SU-DHL-6 (cell line): ENCODE data around the gene PTRHD1.

Source experiments
- H2AFZ ChIP-seq: fragments of 200-600 bp; sonication (generic); 2 replicates; pipeline ENCODE4 v1.6.1; 2014; ENCODE audit warnings: low read depth, mild to moderate bottlenecking, moderate library complexity, mixed read lengths, antibody characterized with exemption, low read length; ENCODE audit not compliant: severe bottlenecking
- H3F3A ChIP-seq: fragments of 200-600 bp; shearing (Covaris generic); 2 replicates; pipeline ENCODE4 v1.6.0; 2016; ENCODE audit warnings: antibody characterized with exemption, mild to moderate bottlenecking; ENCODE audit not compliant: insufficient read depth
- H3K27ac ChIP-seq: fragments of 200-600 bp; sonication (generic); 2 replicates; pipeline ENCODE4 v1.5.1; 2016; ENCODE audit warnings: low read depth, mild to moderate bottlenecking, low read length, moderate library complexity, mixed read lengths
- H3K27me3 ChIP-seq: fragments of 200-600 bp; sonication (generic), shearing (Covaris generic); 2 replicates; pipeline ENCODE4 v1.6.0; 2014; ENCODE audit warnings: mild to moderate bottlenecking, low read length
- H3K36me3 ChIP-seq: fragments of 200-600 bp; sonication (generic); 2 replicates; pipeline ENCODE4 v1.6.1; 2014; ENCODE audit warnings: mild to moderate bottlenecking, low read length, mixed read lengths
- H3K4me2 ChIP-seq: fragments of 300-600, 200-600 bp; shearing (Covaris generic), sonication (generic); 2 replicates; pipeline ENCODE4 v1.6.0; 2014; ENCODE audit warnings: low read length, low read depth, mild to moderate bottlenecking; ENCODE audit not compliant: poor library complexity, severe bottlenecking
- H3K4me3 ChIP-seq: fragments of 200-600 bp; sonication (generic); 2 replicates; pipeline ENCODE4 v1.5.1; 2014; ENCODE audit warnings: antibody characterized with exemption, low read length, mild to moderate bottlenecking, mixed read lengths; ENCODE audit not compliant: insufficient read depth, poor library complexity, severe bottlenecking
- H3K79me2 ChIP-seq: fragments of 200-600 bp; sonication (generic); 2 replicates; pipeline ENCODE4 v1.6.1; 2014; ENCODE audit warnings: mild to moderate bottlenecking, low read length, moderate library complexity; ENCODE audit not compliant: insufficient read depth
- H3K9ac ChIP-seq: fragments of 200-600 bp; sonication (generic); 2 replicates; pipeline ENCODE4 v1.7.0; 2014; ENCODE audit warnings: mild to moderate bottlenecking, low read length
- H3K9me2 ChIP-seq: fragments of 200-600 bp; sonication (generic); replicated peaks from 2 replicates; pipeline ENCODE4 v1.6.1; 2014; ENCODE audit warnings: low read length; ENCODE audit not compliant: insufficient read depth
- H3K9me3 ChIP-seq: fragments of 200-600 bp; sonication (generic); 2 replicates; pipeline ENCODE4 v1.6.1; 2014; ENCODE audit warnings: low read length, mixed read lengths; ENCODE audit not compliant: insufficient read depth
- H4K20me1 ChIP-seq: fragments of 200-600 bp; sonication (generic); 2 replicates; pipeline ENCODE4 v1.6.1; 2014; ENCODE audit warnings: low read depth, mild to moderate bottlenecking, antibody characterized with exemption, low read length, moderate library complexity, mixed read lengths
- CTCF ChIP-seq: fragments of 200-600 bp; sonication (generic); IDR thresholded peaks from one replicate; pipeline ENCODE4 v1.5.1; 2017; ENCODE audit warnings: antibody characterized with exemption, mild to moderate bottlenecking, low read length, moderate library complexity; ENCODE audit not compliant: insufficient read depth, poor library complexity, severe bottlenecking
- EZH2phosphoT487 ChIP-seq: fragments of 200-600 bp; sonication (generic), shearing (Covaris generic); conservative IDR thresholded peaks from 2 replicates; pipeline ENCODE4 v1.6.1; 2018; ENCODE audit warnings: mild to moderate bottlenecking, antibody characterized with exemption, low read length, moderate library complexity, mixed read lengths

Gene PTRHD1

GRCh38 chr2:24792874-24793760 is at the start of gene PTRHD1, which contains the start of gene CENPO:
Gene PTRHD1 (minus strand): TSS chr2:24793391. CDS start chr2:24793377, 14 bp downstream.
Gene CENPO (plus strand): TSS chr2:24793425. CDS start chr2:24793920, 495 bp downstream.
- no peak for TF ChIP-seq EZH2phosphoT487
- TF ChIP-seq CTCF, result no peak
- Histone ChIP-seq H3K27ac (peak within 1 kb of the TSS; percentile 87), H3K9me3 (no peaks in the 10 kb centered on the region), H3F3A (0 out of 2 replicates have a peak, but pooled peaks cover 2% of the 10 kb centered on the region), H3K27me3 (no peaks in the 10 kb centered on the region), H3K4me2 (peak within 1 kb of the TSS; percentile 85), H3K36me3 (peaks cover 14% of the 10 kb centered on the region), H2AFZ (peak within 1 kb of the TSS; percentile 91), H4K20me1 (no peaks in the 10 kb centered on the region), H3K9me2 (no peaks in the 10 kb centered on the region), H3K9ac (peak within 1 kb of the TSS; percentile 91), H3K79me2 (peaks cover 49% of the 10 kb centered on the region), H3K4me3 (peak within 1 kb of the TSS; percentile 71)

DNA sequence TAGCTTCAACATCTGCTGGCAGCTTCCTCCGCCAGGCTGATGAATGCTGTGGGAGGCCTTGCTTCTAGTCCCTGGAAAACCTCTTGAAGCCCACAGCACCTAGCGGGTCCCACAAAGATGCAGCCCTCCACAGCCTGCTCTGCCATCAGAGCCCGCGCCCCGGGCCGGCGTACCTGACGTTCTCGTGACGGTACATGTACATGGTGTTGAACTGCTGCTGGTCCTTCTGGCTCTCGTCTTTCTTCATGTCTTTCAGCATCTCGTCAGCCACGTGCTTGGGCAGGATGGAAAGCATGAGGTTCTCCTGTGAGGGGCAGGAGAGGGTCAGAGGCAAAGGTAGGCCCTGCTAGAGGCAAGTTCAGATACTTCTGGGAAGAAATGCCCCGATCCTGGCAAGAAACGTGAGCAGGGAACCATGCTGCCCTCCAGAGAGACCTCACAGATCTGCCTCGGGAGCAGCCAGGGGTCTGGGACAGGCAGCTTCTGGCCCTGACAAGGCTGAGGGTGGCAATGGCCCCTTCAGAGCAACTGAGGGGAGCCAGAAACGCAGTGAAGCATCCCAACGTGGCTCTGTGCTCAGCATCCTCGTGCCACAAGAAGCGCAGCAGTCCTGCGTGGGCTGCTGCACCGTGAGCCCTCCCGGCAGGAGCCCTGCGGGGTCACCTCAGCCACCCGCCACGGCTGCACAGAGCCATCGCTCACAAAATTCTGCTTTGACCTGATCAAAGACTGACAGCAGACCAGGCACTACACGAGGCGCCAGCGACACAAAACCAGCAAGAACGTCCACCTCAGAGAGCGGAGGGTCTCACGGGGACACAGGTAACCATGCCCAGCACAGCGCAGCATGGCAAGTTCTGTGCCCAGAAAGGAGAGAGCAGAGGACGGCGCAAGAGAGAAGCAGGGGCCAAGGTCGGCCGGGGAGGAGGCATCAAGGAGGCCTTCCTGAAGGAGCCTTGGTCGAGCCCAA is 49.2 kb upstream of the PTRHD1 start:
- H3K27me3 ChIP-seq, result no peaks in the 10 kb centered on the region
- H4K20me1 ChIP-seq, result no peaks in the 10 kb centered on the region
- H2AFZ ChIP-seq, result no peak overlapping the region
- no peaks in the 10 kb centered on the region for H3K79me2 ChIP-seq
- H3K36me3 ChIP-seq, result no peaks in the 10 kb centered on the region
- no peaks in the 10 kb centered on the region for H3K9me2 ChIP-seq
- no peak overlapping the region for H3K27ac ChIP-seq
- H3K4me3 ChIP-seq, result no peak overlapping the region
- H3F3A ChIP-seq, result no peaks in the 10 kb centered on the region
- H3K9ac ChIP-seq, result no peak overlapping the region
- no peak for TF ChIP-seq CTCF
- no peak for TF ChIP-seq EZH2phosphoT487
- H3K4me2 ChIP-seq, result no peak overlapping the region
- no peaks in the 10 kb centered on the region for H3K9me3 ChIP-seq

GRCh38 chr2:24840962-24841945 is 48.1 kb upstream of the PTRHD1 start:
- H3K9me2 ChIP-seq, result no peaks in the 10 kb centered on the region
- H4K20me1 ChIP-seq, result no peaks in the 10 kb centered on the region
- no peak overlapping the region for H3K4me3 ChIP-seq
- H3K27me3 ChIP-seq, result no peaks in the 10 kb centered on the region
- no peaks in the 10 kb centered on the region for H3K79me2 ChIP-seq
- H2AFZ ChIP-seq, result no peak overlapping the region
- TF ChIP-seq EZH2phosphoT487 (no peak), CTCF (no peak)
- H3K27ac ChIP-seq, result no peak overlapping the region
- H3K36me3 ChIP-seq, result no peaks in the 10 kb centered on the region
- no peak overlapping the region for H3K4me2 ChIP-seq
- no peaks in the 10 kb centered on the region for H3F3A ChIP-seq
- H3K9me3 ChIP-seq, result no peaks in the 10 kb centered on the region
- no peak overlapping the region for H3K9ac ChIP-seq
